K562 (cell line): ENCODE measurements around the gene PRC1. TPM values are rescaled to one million over a fixed set of nuclear protein-coding genes. Genes with fewer than 3 reads are reported as not detected.

Experiments used
- ARID1B ChIP-seq: fragments of 450-650 bp; IDR thresholded peaks from 2 replicates; pipeline ENCODE4 v1.6.1; 2016; ENCODE audit warnings: antibody characterized with exemption, mild to moderate bottlenecking, inconsistent platforms
- EP400 ChIP-seq: fragments of 450-650 bp; IDR thresholded peaks from 2 replicates; pipeline ENCODE4 v1.6.1; 2017; ENCODE audit warnings: antibody characterized with exemption, mild to moderate bottlenecking, moderate library complexity
- FUS ChIP-seq: fragments of 200-400 bp; formaldehyde crosslinking; optimal IDR thresholded peaks from 2 replicates; pipeline ENCODE3; 2017; ENCODE audit warnings: low read depth, low read length
- HNRNPUL1 ChIP-seq: fragments of 200-400 bp; formaldehyde crosslinking; IDR thresholded peaks from 2 replicates; pipeline ENCODE4 v1.6.1; 2017; ENCODE audit warnings: low read length
- HOXB6 ChIP-seq: fragments of 250-450 bp; sonication (Bioruptor Pico); IDR thresholded peaks from 2 replicates; pipeline ENCODE4 v1.5.1; 2022; ENCODE audit warnings: mild to moderate bottlenecking, borderline replicate concordance
- IRF1 ChIP-seq: sonication (generic); formaldehyde crosslinking; IDR thresholded peaks from 2 replicates; pipeline ENCODE4 v1.8.0; 2022; ENCODE audit warnings: missing genetic modification reagents, mild to moderate bottlenecking, borderline replicate concordance
- NR2F6 ChIP-seq: fragments of 450-650 bp; formaldehyde crosslinking; IDR thresholded peaks from 2 replicates; pipeline ENCODE4 v1.4.0; 2020; ENCODE audit warnings: mild to moderate bottlenecking
- RAD51 ChIP-seq: fragments of 450-650 bp; IDR thresholded peaks from 2 replicates; pipeline ENCODE4 v1.7.1; 2016; ENCODE audit warnings: low read depth, mild to moderate bottlenecking, borderline replicate concordance
- RBFOX2 ChIP-seq: fragments of 200-400 bp; formaldehyde crosslinking; IDR thresholded peaks from 2 replicates; pipeline ENCODE4 v1.6.1; 2017; ENCODE audit warnings: low read depth, mild to moderate bottlenecking, low read length, moderate library complexity
- RERE ChIP-seq: sonication (generic); formaldehyde crosslinking; IDR thresholded peaks from 2 replicates; pipeline ENCODE4 v1.8.0; 2023; ENCODE audit warnings: missing genetic modification reagents, mild to moderate bottlenecking, borderline replicate concordance
- SMAD3 ChIP-seq: fragments of 450-650 bp; formaldehyde crosslinking; conservative IDR thresholded peaks from 2 replicates; pipeline ENCODE4 v1.4.0; 2020; ENCODE audit warnings: mild to moderate bottlenecking
- TCFL5 ChIP-seq: fragments of 250-450 bp; sonication (Bioruptor Pico); conservative IDR thresholded peaks from 2 replicates; pipeline ENCODE4 v1.6.1; 2021; ENCODE audit warnings: mild to moderate bottlenecking, moderate library complexity, matching md5 sums
- polyA plus RNA-seq, 8 experiments: library from polyadenylated mRNA; depleted of rRNA in 4 of 8; stranded (reverse) in 5 of 8; unstranded in 3 of 8; fragments of >200 nt; fragmentation: Nextera tagmentation in 2 of 8; fragmentation: Illumina TruSeq in 1 of 8; extraction: Ambion mirVana in 2 of 8; extraction: Trizol in 1 of 8; gene quantifications; 2 replicates each; pipeline versions ENCODE4 v1.2.1 to v1.2.3, GENCODE V29; 2011 to 2014; ENCODE audit warnings: inconsistent platforms in 1 of 8, missing spikeins in 1 of 8
- total RNA-seq, 7 experiments: library from RNA; depleted of rRNA in 6 of 7; stranded (reverse); fragments of >200 nt in 6 of 7; fragmentation: Illumina TruSeq in 2 of 7; extraction: Trizol in 2 of 7; gene quantifications; 2 replicates each; pipeline versions ENCODE4 v1.2.1 to v1.2.3, GENCODE V29; 2011 to 2021; ENCODE audit warnings: low replicate concordance in 1 of 7

Gene PRC1
- total and polyA plus RNA-seq, 9 of the 15 experiments (the other 6 are each of a cell fraction or from before 2014, with no cell fraction given), result 156 to 391 (median 240) TPM

DNA sequence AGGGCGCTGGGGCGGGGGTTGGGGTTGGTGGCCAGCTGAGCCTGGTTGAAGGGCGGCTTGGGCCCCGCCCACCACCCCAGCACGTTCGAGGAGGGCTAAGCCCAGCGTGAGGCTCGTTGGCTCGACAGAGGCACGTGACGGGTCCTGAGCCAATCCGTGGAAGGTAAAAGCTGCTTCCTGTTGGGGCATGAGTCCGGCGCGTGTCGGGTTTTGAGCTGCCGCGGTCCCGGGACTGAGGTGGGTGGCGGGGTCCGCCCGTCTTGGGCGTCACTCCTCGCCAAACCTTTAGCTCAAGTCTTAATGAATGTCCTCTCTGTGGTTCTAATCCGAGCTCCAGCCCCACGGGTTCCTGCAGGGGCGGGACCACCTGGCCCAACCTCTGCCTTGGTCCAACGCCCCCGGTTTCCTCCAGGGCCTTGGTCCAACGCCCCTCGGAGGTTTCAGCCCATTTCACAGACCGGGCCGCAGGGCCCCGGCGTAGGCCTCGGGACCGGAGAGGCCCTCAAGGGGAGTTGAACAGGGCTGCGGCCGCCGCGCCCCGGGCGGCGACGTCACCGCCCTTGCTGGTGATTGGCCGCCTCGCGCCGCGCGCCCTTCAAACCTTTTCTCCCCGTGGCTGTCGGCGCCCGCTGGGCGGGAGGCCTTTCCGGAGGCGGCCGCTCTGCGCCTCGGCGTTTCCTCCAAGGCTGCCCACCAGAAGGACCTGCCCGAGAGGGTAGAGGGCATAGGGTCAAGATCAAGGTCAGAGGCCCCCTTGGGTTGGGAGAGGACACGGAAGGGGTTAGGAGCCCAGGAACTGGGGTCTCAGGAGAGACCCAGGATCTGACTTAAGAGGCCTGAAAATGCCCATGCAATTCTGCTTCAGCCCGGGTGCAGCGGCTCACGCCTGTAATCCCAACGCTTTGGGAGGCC, 39.4 kb downstream of the PRC1 start, which contains the start of gene RCCD1 (continued):
- no peak for TF ChIP-seq HNRNPUL1
- TF ChIP-seq RAD51, result peak; percentile 97
- no peak for TF ChIP-seq SMAD3
- 0 out of 2 replicates have a peak, but pooled peaks have one; percentile 36 for TF ChIP-seq RERE (CRISPR knock-in tag)
- peak; percentile 46; the same call in 1 of the 2 replicates for TF ChIP-seq ARID1B
- TF ChIP-seq IRF1 (CRISPR knock-in tag), result no peak
- peak; percentile 88 for TF ChIP-seq FUS
- TF ChIP-seq HOXB6 (CRISPR knock-in tag), result no peak
- peak; percentile 97 for TF ChIP-seq RBFOX2
- peak; percentile 99 for TF ChIP-seq EP400
- TF ChIP-seq NR2F6 (CRISPR knock-in tag), result no peak
- no peak for TF ChIP-seq TCFL5 (CRISPR knock-in tag)
